Activated CD4-positive, alpha-beta T cell treated with anti-CD3 and anti-CD28 coated beads, Interleukin-2, Interleukin-6, amounts not matched to agents 100 ng/mL and 50 ng/mL, durations not matched to agents 16 hours and 8 hours (primary cell): ENCODE results near the gene CACNA1G.

Experiments
- DNase-seq: peaks from one replicate; pipeline ENCODE4 v3.0.0-alpha.2; 2020

Gene CACNA1G

DNA sequence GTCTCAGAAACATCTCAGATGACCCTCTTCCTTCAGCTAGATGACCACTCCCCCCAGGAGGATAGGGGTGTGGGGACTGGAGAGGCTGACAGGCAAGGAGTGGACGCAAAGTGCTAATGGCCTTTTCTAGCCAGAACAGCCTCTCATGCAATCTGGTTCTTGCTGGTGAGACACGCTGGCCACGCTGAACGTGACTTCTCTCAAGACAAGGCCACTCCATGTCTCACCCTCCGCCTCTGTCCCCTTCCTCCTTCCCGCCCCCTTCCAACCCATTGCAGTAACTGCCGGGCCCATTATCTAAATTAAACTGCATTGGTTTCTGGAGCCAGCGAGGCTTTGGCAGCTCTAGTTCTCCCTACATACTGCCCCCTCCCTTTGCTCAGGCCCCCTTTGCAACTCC, 9.5 kb downstream of the CACNA1G start:
- DNase-seq = no peak

DNA sequence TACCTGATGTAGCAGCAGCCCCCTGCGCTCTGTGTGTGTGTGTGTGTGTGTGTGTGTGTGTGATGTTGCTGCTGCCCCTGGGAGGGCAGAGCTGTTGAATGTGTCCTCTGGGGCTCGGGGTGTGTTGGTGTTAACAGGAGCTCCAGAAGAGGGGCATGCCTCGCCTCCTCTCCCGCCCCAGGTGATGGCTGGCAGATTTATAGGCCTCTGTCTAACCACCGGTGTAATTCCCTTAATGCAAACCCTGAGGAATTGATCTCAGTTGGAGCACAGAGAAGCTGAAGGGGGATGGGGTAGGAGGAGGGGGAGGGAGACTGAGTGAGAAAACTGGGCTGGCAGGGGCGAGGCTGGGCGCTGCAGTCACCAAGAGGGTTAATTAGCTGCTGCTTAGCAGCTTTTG, 10.0 kb downstream of the CACNA1G start:
- DNase-seq = no peak

DNA sequence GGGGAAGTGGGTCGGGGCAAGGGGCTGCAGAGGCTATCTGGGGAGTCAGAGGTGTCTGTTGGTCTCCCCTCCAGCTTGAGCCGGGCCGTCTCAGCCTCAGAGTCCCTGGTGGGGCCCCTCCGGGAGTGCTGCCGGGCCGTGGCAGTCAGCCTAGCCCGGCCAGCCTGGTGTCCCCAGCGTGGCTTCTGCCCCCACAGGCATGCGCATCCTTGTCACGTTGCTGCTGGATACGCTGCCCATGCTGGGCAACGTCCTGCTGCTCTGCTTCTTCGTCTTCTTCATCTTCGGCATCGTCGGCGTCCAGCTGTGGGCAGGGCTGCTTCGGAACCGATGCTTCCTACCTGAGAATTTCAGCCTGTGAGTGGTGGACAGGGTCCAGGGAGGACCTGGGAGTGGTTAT, 11.2 kb downstream of the CACNA1G start:
- DNase-seq = no peak

DNA sequence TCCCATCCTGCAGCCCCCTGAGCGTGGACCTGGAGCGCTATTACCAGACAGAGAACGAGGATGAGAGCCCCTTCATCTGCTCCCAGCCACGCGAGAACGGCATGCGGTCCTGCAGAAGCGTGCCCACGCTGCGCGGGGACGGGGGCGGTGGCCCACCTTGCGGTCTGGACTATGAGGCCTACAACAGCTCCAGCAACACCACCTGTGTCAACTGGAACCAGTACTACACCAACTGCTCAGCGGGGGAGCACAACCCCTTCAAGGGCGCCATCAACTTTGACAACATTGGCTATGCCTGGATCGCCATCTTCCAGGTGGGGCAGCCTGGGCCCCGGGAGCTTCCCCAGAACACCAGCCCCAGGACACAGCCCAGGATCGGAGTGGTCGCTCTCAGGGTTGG, 12.0 kb downstream of the CACNA1G start:
- no peak for DNase-seq

DNA sequence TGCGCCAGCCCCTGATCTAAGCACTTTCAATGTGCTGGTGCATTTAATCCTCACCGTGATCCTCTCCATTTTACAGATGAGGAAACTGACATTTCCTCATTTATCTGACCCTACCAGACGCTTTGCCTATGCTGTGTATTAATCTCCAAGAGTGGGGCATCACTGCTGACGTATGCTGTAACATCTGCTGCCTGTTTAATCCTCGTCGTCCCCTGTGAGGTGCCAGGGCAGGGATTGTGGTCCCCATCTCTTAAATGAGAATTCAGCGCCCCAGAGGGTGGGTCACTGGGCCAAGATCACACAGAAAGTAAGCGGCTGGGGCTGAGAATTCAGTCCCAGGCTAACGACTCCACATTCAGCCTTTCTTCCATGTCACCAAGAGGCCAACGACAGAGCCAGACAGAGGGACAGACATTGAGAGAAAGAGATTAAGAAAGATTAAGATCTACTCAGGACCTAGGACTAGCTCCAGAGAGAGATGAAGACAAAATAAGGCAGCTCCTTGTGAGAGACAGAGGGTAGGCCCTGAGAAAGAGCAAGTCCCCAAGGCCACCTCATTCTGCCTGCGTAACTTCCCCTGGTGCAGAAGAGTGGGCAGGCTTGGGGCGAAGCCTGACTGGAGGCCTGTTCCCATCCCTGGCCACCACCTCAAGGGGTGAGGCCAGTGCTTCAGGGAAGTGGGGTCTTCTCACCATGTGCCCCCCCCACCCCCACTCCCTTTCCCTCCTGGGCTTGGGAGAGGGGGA, 13.5 kb downstream of the CACNA1G start:
- no peak for DNase-seq

DNA sequence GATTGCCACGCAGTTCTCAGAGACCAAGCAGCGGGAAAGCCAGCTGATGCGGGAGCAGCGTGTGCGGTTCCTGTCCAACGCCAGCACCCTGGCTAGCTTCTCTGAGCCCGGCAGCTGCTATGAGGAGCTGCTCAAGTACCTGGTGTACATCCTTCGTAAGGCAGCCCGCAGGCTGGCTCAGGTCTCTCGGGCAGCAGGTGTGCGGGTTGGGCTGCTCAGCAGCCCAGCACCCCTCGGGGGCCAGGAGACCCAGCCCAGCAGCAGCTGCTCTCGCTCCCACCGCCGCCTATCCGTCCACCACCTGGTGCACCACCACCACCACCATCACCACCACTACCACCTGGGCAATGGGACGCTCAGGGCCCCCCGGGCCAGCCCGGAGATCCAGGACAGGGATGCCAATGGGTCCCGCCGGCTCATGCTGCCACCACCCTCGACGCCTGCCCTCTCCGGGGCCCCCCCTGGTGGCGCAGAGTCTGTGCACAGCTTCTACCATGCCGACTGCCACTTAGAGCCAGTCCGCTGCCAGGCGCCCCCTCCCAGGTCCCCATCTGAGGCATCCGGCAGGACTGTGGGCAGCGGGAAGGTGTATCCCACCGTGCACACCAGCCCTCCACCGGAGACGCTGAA, 15.2 kb downstream of the CACNA1G start:
- no peak for DNase-seq

DNA sequence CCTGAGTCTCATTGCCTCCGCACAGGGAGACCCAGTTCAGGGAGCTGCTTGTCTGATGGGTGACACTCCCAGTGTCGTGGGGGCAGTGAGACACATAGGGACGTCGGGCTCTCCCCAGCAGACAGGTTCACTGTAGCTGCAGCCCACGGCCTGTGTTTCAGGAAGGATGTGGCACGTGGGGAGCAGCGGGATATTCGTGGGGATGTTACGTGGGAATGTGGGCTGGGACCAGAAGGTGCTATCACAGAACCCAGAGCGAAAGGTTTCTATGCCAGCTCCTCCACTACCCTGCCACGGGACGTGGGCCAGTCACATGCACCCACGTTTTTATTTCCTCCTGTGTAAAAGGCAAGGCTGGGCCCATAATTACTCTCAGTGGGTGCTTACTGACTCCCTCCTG, 16.3 kb downstream of the CACNA1G start:
- no peak for DNase-seq

DNA sequence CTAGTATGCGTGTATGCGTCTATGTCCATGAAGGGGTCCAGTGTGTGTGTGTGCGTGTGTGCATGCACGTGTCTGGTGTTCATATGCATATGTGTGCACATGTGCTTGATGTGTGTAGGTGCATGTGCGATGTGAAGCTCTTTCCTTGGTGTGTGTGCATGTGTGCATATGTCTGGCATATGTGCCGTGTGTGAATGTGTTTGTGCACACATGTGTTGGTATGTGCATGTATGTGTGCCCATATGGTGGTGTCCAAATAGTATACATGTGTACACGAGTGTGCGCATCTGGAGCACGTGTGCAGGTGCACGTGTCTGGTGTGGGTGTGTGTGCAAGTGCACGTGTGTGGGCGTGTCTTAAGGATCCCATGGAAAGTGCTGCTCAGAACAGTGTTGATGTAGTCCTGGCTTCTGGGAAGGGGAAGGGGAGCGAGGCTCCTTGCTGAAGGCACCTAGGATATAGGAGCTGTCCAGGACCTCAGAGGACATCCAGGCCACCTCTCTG, 17.0 kb downstream of the CACNA1G start:
- DNase-seq = no peak

DNA sequence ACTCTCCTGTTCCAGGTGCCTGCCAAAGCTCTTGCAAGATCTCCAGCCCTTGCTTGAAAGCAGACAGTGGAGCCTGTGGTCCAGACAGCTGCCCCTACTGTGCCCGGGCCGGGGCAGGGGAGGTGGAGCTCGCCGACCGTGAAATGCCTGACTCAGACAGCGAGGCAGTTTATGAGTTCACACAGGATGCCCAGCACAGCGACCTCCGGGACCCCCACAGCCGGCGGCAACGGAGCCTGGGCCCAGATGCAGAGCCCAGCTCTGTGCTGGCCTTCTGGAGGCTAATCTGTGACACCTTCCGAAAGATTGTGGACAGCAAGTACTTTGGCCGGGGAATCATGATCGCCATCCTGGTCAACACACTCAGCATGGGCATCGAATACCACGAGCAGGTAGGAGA, 17.7 kb downstream of the CACNA1G start:
- DNase-seq = no peak

DNA sequence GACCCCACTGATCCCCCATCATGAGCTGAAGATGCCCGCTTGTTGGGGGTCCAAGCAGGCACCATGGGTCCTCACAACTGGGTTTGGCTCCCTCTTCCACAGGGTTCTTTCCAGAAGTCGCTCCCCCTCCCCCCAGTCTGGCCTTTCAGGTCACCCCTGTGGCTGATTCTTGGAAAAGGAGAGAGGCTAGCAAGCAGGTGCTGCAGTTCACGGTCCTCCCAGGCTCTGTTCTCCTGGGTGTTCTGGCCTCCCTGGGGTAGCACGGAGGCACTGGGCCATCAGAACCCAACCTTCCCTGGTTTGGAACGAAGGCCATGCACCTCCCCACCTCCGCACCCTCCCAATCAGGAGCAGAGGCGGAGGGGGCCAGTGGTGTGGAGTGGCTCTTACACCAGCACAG, 18.9 kb downstream of the CACNA1G start:
- no peak for DNase-seq

DNA sequence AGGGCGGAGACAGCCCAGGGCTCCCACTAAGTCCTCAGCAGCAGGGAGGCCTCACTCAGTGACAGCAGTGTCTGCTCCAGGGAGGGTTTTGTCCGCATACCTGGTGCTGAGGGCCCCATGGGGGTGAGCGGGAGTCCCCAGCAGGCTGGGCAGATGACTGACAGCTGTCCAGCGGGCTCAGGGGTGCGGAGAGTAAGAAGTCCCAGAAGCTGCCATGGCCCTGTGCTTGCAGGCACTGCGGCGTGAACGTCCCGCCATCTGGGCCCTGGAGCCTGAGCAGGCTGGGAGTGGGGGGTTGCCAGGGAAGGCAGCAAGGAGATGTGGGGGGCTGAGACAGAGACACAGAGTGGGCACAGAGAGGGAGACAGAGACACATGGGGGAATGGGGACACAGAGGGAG, 20.1 kb downstream of the CACNA1G start:
- no peak for DNase-seq

DNA sequence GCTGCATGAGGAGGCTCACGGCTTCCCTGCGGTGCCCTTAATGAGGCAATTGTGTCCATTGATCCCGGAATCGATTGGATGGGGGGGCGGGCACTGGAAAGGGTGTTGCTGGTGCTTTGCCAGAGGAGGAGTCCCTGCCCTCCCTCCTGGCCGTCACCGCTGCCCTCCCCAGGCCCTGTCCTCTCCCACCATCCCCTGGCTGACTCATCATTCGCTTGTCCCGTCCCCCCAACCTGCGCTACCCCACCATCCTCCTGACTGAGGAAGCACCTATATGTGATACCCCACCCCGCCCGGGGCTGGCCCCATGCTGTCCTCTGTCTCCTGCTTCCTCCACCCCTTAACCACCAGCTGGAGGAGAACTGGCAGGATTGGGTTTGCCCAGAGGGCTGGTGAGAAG, 20.8 kb downstream of the CACNA1G start:
- no peak for DNase-seq

DNA sequence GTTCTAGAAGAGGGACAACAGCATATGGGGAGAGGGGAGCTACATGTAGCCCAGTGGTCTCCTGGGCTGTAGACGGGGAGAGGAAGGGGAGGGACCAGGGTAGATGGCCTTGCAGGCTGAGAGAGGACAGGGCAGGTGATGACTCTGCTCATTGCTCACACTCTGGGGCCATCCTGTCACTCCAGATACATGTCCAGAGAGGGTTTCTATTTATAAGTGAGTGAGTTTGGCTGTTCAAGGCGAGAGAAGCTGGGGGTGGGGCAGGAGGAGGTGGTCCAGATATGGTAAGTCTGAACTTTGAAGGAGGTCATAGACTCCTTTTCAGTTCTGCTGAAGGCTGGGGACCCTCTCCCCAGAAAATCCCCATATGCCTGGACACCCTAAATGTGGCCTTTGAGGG, 22.2 kb downstream of the CACNA1G start:
- DNase-seq = no peak

DNA sequence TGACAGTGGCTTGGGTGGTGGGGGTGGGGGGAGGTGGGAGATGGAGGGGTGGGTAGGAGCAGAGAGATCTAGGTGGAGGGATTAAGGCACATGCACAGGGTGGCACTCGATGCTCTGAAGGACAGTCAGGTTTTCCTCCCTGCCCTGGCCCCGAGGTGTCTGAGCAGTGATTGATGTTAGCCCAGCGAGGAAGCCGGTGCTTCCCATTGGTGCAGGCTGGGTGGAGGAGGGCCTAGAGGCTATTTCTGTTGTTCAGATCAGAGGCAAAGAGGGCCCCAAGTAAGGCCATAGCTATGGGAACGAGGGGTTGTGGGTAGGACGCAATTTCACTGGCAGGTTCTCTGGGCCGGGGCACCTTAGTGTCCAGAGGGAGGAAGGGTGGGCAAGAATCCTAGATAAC, 23.1 kb downstream of the CACNA1G start:
- DNase-seq = no peak

DNA sequence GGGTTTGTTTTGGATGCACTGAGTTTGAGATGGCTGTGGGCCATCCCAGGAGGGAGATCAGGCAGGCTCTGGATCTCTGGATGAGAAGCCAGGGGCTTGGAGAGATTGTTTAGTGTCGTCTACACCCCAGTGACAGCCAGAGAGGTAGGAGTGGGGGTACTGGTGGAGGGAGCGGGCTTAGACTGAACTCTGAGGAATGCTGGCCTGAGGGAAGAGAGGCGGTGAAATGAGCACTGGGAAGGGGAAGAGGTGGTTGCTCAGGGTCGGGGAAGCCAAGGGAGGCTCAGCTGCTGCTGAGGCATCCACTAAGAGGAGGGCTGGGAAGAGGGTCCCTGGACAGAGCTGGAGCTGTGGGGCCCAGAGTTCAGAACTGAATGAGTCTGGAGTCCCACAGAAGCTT, 23.6 kb downstream of the CACNA1G start:
- DNase-seq = no peak

DNA sequence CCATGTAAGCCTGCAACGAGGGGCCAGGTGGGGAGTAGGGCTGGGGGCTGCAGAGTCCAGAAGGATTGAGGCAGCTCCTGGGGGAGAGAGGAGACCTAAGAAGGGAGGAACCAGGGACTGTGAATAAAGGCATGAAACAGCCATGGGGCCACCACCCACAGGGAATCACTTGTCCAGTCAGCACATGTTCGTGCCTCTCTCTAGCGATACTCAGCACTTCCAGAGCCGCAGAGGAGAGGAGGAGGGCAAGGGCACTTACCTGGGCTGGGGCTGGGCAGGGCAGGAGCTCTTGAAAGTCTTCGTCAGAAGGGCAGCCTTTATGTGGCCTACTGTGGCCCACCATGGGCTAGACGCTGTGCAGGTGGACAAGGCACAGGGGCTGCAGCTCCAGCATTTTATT, 24.2 kb downstream of the CACNA1G start:
- DNase-seq = no peak

DNA sequence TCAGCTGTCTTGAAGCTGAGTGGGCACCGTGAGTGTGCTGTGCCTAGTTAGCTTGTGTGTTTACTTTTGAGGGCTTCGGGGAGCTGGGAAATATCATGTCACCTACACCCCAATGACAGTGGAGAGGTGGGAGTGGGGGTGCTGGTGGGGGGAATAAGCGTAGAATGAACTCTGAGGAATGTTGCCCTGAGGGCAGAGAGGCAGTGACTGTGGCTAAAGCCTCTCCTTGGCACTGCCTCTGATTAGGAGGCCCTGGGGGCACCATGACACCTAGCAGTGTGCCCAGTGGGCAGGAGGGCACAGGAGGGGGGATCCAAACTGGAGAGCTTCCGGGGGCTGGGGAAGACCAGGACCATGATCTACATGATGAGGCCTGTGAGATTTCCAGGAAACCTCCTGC, 24.8 kb downstream of the CACNA1G start:
- no peak for DNase-seq

DNA sequence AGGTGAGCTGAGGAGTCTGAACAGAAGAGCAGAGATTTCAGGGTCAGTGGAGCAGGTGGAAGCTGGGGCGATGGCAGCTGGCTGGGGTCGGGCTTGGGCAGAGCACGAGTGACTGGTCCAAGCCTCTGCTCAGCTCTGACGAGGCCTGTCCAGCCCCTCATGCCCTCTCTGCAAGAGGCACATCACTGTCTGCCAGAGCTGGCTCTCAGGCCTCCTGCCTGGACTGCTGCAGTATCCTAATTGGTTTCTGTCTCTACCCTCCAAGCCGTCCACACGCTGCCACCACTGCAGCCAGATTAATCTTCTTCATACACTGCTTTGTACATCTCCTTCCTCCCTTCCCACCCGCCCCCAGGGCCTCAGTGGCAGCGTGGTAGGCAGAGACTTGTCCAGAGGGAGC, 25.4 kb downstream of the CACNA1G start:
- DNase-seq = no peak

DNA sequence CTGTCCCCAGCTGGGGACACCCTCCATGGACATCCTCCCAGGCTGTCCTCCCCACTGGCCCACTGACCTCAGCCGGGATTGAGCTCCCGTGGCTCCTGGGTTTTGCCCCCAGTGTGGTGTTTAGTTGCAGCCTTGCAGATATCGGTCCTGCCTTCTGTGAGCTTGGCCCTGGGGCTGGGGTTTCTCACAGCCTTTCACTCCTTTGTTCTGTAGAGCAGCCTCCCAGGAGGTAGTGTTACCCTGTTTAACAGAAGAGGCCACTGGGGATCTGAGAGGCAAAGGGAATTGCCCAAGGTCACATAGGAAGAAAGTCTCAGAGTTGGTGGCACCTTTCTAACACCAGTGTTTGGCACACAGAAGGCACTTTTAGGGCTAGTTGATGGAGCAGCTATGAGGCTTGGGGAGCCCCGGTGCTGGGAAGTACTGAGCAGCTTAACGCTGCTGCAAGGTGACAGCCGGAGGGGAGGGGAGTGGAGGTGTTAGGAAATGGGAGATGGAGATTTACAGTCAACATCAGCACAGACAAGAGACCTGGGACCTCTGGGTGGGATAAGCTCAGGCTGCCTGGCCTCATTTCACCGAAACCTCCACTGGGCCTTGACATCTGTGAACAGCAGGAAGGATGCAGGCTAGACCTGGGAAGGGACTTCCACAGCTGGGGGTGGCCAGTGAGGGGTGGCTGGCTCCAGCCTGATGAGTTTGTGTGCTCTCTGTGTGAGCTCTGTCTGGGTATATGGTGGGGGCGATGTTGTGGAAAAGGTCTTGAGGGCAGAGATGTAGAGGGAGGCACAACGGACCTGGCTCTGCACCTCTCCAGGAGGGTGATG, 26.1 kb downstream of the CACNA1G start:
- DNase-seq = no peak

DNA sequence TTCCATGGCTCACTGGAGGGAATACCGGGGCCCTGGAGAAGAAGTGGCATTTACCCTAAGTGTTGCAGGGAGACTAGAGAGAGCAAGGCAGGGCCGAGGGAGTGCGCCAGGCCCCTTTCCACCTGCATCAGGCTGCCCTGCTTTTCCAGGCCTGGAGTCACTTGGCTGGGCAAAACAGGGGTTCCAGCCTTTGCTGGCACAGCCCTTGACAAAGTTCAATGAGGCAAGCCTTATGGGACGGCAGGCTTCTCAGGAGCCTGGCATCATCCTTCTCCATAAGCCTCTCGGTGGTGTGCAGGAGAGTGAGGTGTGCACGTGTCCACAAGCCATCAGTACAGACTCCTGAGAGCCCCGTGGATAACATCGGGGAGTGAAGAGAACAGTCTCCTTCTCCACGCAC, 27.1 kb downstream of the CACNA1G start:
- no peak for DNase-seq

DNA sequence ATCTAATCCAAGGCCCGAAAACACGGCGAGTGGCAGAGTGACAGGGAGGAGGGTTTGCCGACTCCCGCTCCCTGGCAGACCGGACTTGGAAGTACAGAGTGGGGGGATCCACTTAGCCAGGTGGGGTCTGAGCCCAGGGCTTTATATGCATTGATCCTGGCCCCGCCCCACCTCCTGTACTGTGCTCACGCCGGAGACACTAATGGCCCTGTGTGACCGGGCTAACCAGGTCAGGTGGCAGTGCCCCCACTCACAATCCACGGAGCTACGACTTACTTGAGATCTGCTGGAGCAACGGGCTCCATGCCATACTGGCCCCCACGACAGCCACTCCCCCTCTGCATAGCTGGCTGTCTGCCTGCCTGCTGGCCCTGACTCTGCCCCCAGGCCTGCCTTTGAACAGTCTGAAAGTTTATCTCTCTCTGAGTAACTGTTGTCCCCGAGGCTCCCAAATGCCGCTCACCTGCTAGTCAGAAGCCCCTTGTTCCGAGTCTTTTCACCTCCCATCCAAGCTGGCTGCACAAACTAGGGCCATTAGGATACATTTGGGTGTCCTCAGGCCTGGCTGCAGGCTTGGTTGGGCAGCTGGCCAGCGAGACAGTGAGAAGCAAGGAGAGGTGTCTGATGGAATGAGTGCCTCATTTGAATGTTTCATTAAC, 28.0 kb downstream of the CACNA1G start:
- no peak for DNase-seq

DNA sequence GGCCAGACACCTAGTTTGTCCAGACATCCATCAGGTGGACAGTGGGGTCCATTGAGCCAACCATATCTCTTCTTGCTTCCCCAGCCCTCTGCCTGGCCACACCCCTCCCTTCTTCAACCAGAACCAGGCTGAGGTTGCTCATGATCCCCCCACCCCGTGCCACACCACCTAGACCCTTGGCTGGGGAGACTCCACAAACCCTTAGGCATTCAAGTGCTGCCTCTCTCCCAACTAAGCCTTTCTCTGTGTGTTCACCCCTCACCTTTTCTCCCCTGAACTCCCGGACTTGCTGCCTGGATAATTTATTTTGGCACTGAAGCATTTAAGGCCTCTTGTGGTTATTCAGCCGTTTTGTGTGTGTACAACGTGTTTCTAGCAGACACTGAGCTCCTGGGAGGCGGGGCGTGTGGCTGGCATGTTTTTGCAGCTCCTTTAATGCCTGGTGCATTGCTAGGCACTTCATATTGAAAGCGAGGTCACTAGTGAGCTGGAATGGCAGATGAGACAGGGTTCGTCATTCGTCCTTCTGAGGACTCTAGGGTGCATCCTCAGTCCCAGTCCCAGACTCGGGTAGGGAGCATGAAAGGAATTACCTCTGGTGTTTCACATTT, 28.7 kb downstream of the CACNA1G start:
- no peak for DNase-seq
